Dermis blood vessel endothelial cell (primary cell): ENCODE measurements around the gene TYMS. TPM values are rescaled to one million over a fixed set of nuclear protein-coding genes. Genes with fewer than 3 reads are reported as not detected.
A peak's percentile ranks its signal among the peaks of the same experiment; 100 is the strongest.

ENCODE experiments used
- DNase-seq: peaks from one replicate; pipeline ENCODE4 v3.0.0; 2010
- total RNA-seq: library from RNA; depleted of rRNA; stranded (reverse); fragments of >200 nt; gene quantifications from 2 replicates; pipeline ENCODE4 v1.2.3, GENCODE V29; 2014

Gene TYMS
- total RNA-seq, 1 donor from 2014 or later: 22.6 TPM

DNA sequence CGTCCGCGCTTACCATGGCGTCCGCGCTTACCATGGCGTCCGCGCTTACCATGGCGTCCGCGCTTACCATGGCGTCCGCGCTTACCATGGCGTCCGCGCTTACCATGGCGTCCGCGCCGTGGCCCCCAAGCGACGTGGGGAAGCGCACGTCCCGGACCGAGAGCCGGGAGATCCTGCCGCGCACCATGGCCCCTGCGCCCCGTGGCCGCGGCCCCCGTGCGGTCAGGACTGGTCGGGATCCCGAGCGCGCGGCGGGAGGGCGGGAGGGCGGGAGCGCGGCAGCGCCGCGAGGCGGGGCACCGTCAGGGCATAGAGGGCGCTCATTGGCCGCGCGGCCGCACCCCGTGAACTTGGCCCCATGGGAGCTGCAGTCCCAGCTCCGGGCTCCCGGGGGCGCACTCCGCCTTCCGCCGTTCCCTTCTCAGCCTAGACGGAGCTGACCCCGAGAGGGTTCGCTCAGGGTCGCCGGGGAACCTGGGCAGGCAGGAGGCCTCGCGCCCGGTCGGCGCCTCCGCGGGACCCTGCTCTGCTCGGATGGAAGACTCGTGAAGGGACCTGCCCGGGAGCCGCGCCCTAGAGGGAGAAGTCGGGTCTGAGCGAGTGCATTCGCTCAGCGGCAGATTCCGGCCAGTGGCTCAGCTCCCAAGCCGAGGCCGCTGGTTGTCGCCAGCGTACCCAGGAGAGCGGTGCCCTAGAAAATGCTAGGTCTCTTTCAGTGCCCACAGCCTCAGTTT is 55.1 kb downstream of the TYMS start, which contains the start of gene ENOSF1:
Gene ENOSF1 (minus strand): TSS at position 230 of the 734 bp plus-strand sequence. CDS start 43 bp downstream, at position 187.
- peak; percentile 90 for DNase-seq

GRCh38 chr18:713135-713490 is 55.7 kb downstream of the TYMS start:
- no peak for DNase-seq

DNA sequence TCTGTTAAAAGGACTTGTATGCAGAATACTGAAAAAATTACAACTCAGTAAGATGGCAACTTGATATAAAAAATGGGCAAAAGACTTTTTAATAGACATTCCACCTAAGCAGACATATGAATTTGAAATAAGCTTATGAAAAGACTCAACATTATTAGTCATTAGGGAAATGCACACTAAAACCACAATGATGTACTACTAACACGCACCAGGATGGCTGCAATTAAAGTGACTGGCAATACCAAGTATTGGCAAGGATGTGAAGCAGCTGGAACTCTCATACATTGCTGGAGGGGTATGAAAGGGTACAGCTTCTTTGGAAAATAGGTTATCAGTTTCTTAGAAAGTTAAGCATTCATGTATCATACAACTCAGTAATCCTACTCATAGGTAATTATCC is 58.2 kb downstream of the TYMS start:
- no peak for DNase-seq

DNA sequence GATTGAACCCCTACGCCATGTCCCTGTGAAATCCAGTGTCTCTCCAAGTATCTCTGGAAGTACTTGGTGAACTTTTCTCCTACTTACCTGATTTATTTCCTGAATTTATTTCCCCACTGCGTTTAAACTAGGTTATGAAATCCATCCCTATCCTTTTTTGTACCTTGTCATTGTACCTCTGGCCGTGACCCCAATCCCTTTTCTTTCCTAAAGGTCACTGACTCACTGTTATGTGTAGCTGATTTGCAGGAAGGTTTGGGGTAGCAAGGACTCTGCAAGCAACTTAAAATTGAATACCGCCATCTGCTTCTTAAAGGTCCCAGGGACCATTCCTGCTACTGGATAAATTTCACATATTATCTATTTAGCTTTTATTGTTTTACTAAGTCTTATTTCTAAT is 59.5 kb downstream of the TYMS start:
- no peak for DNase-seq

Other genes starting within 250 kb of the TYMS start
- gene COLEC12, start 157.0 kb upstream of the TYMS start, total RNA-seq: 45.1 and 64.2 TPM in 2 replicates
- gene CETN1, start 77.3 kb upstream of the TYMS start, total RNA-seq: not detected in 2 replicates
- under 0.01 and 0.05 TPM in 2 replicates for gene CLUL1, start 60.7 kb upstream of the TYMS start, total RNA-seq
- gene ENOSF1, start 55.0 kb downstream of the TYMS start, total RNA-seq: 24.5 and 30.1 TPM in 2 replicates
- gene YES1, start 154.6 kb downstream of the TYMS start, total RNA-seq: 302 and 318 TPM in 2 replicates
- gene ADCYAP1, start 247.2 kb downstream of the TYMS start, total RNA-seq: not detected in 2 replicates